DOHH2 (cell line): ENCODE data around the gene FOXN3.

Experiments used
- CTCF ChIP-seq: fragments of 200-600 bp; sonication (generic); IDR thresholded peaks from one replicate; pipeline ENCODE4 v1.5.1; 2014; ENCODE audit warnings: antibody characterized with exemption, mild to moderate bottlenecking, low read depth, low read length; ENCODE audit not compliant: poor library complexity, severe bottlenecking
- EZH2phosphoT487 ChIP-seq: fragments of 200-600 bp; sonication (generic); IDR thresholded peaks from 2 replicates; pipeline ENCODE4 v1.6.1; 2017; ENCODE audit warnings: borderline replicate concordance, mild to moderate bottlenecking, antibody characterized with exemption, low read length, moderate library complexity, mixed read lengths

DNA sequence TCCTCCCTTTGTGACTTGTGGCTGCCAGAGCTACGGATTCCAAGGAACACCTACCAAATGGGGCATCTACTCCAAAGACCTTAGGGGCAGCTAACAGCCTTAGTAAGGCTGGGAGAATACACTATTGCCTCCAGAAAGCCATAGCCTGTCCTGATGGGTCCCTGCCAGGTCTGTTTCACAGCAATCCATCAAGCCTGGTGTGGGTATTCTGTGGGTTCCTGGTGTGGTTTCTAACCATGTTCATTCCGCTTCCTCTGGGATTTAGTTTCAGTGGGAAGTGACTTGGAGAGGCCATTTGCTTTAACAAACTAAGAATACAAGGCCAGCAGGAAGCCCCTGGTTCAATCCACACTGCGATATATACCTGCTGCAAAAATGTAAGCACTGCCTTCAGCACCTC lies 220.5 kb downstream of the FOXN3 start:
- TF ChIP-seq CTCF (no peak), EZH2phosphoT487 (no peak)
